ENCODE data around the gene LPXN.

DNA sequence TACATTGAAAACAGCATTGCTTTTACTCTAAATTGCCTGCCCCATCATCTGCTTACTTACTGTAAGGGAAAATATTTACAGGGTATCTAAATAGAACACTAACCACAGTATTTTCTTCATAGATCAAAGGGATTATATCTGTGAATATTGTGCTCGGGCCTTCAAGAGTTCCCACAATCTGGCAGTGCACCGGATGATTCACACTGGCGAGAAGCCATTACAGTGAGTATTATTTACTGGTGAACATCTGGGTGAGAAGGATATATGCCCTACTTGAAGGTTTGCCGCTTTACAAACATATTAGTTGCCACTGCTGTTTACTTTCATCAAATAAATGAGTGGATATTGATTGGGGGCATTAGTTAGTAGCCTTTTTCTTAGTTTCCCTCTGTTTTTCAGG, 40.9 kb upstream of the LPXN start:
- TF ChIP-seq, protein P1, sequence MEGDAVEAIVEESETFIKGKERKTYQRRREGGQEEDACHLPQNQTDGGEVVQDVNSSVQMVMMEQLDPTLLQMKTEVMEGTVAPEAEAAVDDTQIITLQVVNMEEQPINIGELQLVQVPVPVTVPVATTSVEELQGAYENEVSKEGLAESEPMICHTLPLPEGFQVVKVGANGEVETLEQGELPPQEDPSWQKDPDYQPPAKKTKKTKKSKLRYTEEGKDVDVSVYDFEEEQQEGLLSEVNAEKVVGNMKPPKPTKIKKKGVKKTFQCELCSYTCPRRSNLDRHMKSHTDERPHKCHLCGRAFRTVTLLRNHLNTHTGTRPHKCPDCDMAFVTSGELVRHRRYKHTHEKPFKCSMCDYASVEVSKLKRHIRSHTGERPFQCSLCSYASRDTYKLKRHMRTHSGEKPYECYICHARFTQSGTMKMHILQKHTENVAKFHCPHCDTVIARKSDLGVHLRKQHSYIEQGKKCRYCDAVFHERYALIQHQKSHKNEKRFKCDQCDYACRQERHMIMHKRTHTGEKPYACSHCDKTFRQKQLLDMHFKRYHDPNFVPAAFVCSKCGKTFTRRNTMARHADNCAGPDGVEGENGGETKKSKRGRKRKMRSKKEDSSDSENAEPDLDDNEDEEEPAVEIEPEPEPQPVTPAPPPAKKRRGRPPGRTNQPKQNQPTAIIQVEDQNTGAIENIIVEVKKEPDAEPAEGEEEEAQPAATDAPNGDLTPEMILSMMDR (IDR thresholded peaks at IDR 0.05 in 4 of 5, conservative IDR thresholded peaks at IDR 0.05 in 1 of 5), result no peak
- no peak for TF ChIP-seq POLR2A (IDR thresholded peaks at IDR 0.05)
